GM23338 (cell line): ENCODE measurements around the gene SYP. TPM values are rescaled to one million over a fixed set of nuclear protein-coding genes. Genes with fewer than 3 reads are reported as not detected.

Source experiments
- ATAC-seq: fragments of 200-7000 bp; cut with Tn5 transposase; 3 replicates; pipeline ENCODE4 v1.9.1; 2020
- DNase-seq: peaks from one replicate; pipeline ENCODE4 v3.0.0-alpha.2; 2015; ENCODE audit warnings: low spot score
- H2AFZ ChIP-seq: fragments of 200-600 bp; sonication (generic); 2 replicates; pipeline ENCODE4 v1.8.0; 2016; ENCODE audit warnings: antibody characterized with exemption, mild to moderate bottlenecking, moderate library complexity
- H3F3A ChIP-seq: fragments of 200-600 bp; sonication (generic); replicated peaks from 2 replicates; pipeline ENCODE4 v1.8.0; 2017; ENCODE audit warnings: antibody characterized with exemption, mixed run types, low read depth
- H3K27ac ChIP-seq: fragments of 200-600 bp; sonication (generic); 2 replicates; pipeline ENCODE4 v1.6.1; 2016; ENCODE audit warnings: low read depth
- H3K27me3 ChIP-seq: fragments of 200-600 bp; sonication (generic); 2 replicates; pipeline ENCODE4 v1.8.0; 2016; ENCODE audit warnings: mild to moderate bottlenecking, mixed run types, moderate library complexity; ENCODE audit not compliant: insufficient read depth
- H3K36me3 ChIP-seq: fragments of 200-600 bp; sonication (generic); 2 replicates; pipeline ENCODE4 v1.8.0; 2016; ENCODE audit warnings: mild to moderate bottlenecking; ENCODE audit not compliant: insufficient read depth
- H3K4me1 ChIP-seq: fragments of 200-600 bp; sonication (generic); 2 replicates; pipeline ENCODE4 v1.8.0; 2016; ENCODE audit warnings: mild to moderate bottlenecking, moderate library complexity; ENCODE audit not compliant: insufficient read depth
- H3K4me2 ChIP-seq: fragments of 200-600 bp; sonication (generic); 2 replicates; pipeline ENCODE4 v1.7.1; 2017; ENCODE audit warnings: mixed run types
- H3K4me3 ChIP-seq: fragments of 200-600 bp; sonication (generic); 2 replicates; pipeline ENCODE4 v1.6.1; 2016; ENCODE audit warnings: mixed run types
- H3K79me2 ChIP-seq: fragments of 200-600 bp; sonication (generic); replicated peaks from 2 replicates; pipeline ENCODE4 v1.8.0; 2017; ENCODE audit warnings: mild to moderate bottlenecking; ENCODE audit not compliant: insufficient read depth
- H3K9me2 ChIP-seq: fragments of 200-600 bp; sonication (generic); 2 replicates; pipeline ENCODE4 v1.8.0; 2017; ENCODE audit not compliant: insufficient read depth
- H4K20me1 ChIP-seq: fragments of 200-600 bp; sonication (generic); replicated peaks from 2 replicates; pipeline ENCODE4 v1.8.0; 2017; ENCODE audit warnings: mild to moderate bottlenecking; ENCODE audit not compliant: insufficient read depth
- H3K27ac Mint-ChIP-seq: 2 replicates; pipeline ENCODE4 v1.8.0; 2020; ENCODE audit warnings: inconsistent platforms, mild to moderate bottlenecking, moderate library complexity, mixed read lengths
- H3K27me3 Mint-ChIP-seq: 3 replicates; pipeline ENCODE4 v1.8.0; 2022; ENCODE audit warnings: low read depth, mild to moderate bottlenecking, moderate library complexity, mixed read lengths, inconsistent platforms; ENCODE audit not compliant: insufficient read depth, poor library complexity
- H3K36me3 Mint-ChIP-seq: 3 replicates; pipeline ENCODE4 v1.8.0; 2021; ENCODE audit warnings: low read depth, mild to moderate bottlenecking, inconsistent platforms, moderate library complexity, mixed read lengths
- H3K4me1 Mint-ChIP-seq: 3 replicates; pipeline ENCODE4 v1.8.0; 2020; ENCODE audit warnings: mild to moderate bottlenecking, inconsistent platforms, mixed read lengths
- H3K4me3 Mint-ChIP-seq: 3 replicates; pipeline ENCODE4 v1.8.0; 2021; ENCODE audit warnings: moderate library complexity, mild to moderate bottlenecking, inconsistent platforms, mixed read lengths
- H3K9me3 Mint-ChIP-seq: 3 replicates; pipeline ENCODE4 v1.8.0; 2020; ENCODE audit warnings: moderate library complexity, mild to moderate bottlenecking, inconsistent platforms, mixed read lengths
- CTCF ChIP-seq, 2 experiments: fragments of 200-600 bp in 1 of 2; sonication (generic) in 1 of 2; conservative IDR thresholded peaks; 2 replicates each; pipeline versions ENCODE4 v1.5.1 to v1.6.1; 2016 to 2017; ENCODE audit warnings: antibody characterized with exemption in 2 of 2, low read depth in 2 of 2, mild to moderate bottlenecking in 2 of 2, moderate library complexity in 1 of 2
- ETS1 ChIP-seq: IDR thresholded peaks from 2 replicates; pipeline ENCODE4 v1.6.1; 2016; ENCODE audit warnings: antibody characterized with exemption
- EZH2 ChIP-seq: fragments of 200-600 bp; sonication (generic); IDR thresholded peaks from one replicate; pipeline ENCODE4 v1.8.0; 2017; ENCODE audit warnings: antibody characterized with exemption, mild to moderate bottlenecking, low read depth; ENCODE audit not compliant: unreplicated experiment
- EZH2phosphoT487 ChIP-seq: fragments of 200-600 bp; sonication (generic); IDR thresholded peaks from one replicate; pipeline ENCODE4 v1.8.1; 2018; ENCODE audit warnings: antibody characterized with exemption; ENCODE audit not compliant: unreplicated experiment
- JUNB ChIP-seq: IDR thresholded peaks from one replicate; pipeline ENCODE4 v1.6.1; 2016; ENCODE audit warnings: antibody characterized with exemption; ENCODE audit not compliant: unreplicated experiment
- NANOG ChIP-seq: IDR thresholded peaks from 2 replicates; pipeline ENCODE4 v1.6.1; 2016; ENCODE audit warnings: antibody characterized with exemption, borderline replicate concordance
- POLR2AphosphoS5 ChIP-seq: IDR thresholded peaks from 2 replicates; pipeline ENCODE4 v1.6.1; 2016; ENCODE audit warnings: antibody characterized with exemption, low read depth
- REST ChIP-seq: IDR thresholded peaks from one replicate; pipeline ENCODE4 v1.6.1; 2018; ENCODE audit warnings: antibody characterized with exemption; ENCODE audit not compliant: unreplicated experiment
- STAT1 ChIP-seq: IDR thresholded peaks from one replicate; pipeline ENCODE4 v1.6.1; 2016; ENCODE audit warnings: antibody characterized with exemption; ENCODE audit not compliant: unreplicated experiment
- ZNF114 ChIP-seq: fragments of 250-450 bp; sonication (Bioruptor Pico); IDR thresholded peaks from 2 replicates; pipeline ENCODE4 v1.5.0; 2020; ENCODE audit warnings: mild to moderate bottlenecking, moderate library complexity
- ZNF331 ChIP-seq: fragments of 250-450 bp; sonication (Bioruptor Pico); IDR thresholded peaks from 2 replicates; pipeline ENCODE4 v1.5.0; 2020; ENCODE audit warnings: low read depth, mild to moderate bottlenecking, moderate library complexity
- ZNF462 ChIP-seq: fragments of 250-450 bp; sonication (Bioruptor Pico); IDR thresholded peaks from 2 replicates; pipeline ENCODE4 v1.5.0; 2020; ENCODE audit warnings: mild to moderate bottlenecking, moderate library complexity
- polyA plus RNA-seq: library from polyadenylated mRNA; unstranded; fragments of >200 nt; fragmentation: Nextera tagmentation; extraction: Ambion mirVana; gene quantifications from 2 replicates; pipeline ENCODE4 v1.2.1, GENCODE V29; 2016
- total RNA-seq: library from RNA; depleted of rRNA; stranded (reverse); fragments of >200 nt; shearing (Covaris generic); gene quantifications from 2 replicates; pipeline ENCODE4 v1.2.3, GENCODE V29; 2014

Gene SYP
- total and polyA plus RNA-seq, 2 experiments from 2014 or later: 3.7 to 9.1 TPM

- Histone ChIP-seq H3K4me1 (no peaks in the 10 kb centered on the region), H3K27me3 (no peaks in the 10 kb centered on the region), H4K20me1 (no peaks in the 10 kb centered on the region), H2AFZ (no peak overlapping the region), H3F3A (no peaks in the 10 kb centered on the region), H3K27ac (no peak overlapping the region), H3K79me2 (no peaks in the 10 kb centered on the region), H3K36me3 (no peaks in the 10 kb centered on the region), H3K9me2 (no peaks in the 10 kb centered on the region), H3K4me2 (no peak overlapping the region), H3K4me3 (no peak overlapping the region)
- Mint-ChIP-seq H3K27me3 (peaks cover 14% of the 10 kb centered on the region), H3K4me1 (peaks cover 10% of the 10 kb centered on the region; the same call in 2 of the 3 replicates), H3K9me3 (no peaks in the 10 kb centered on the region), H3K36me3 (no peaks in the 10 kb centered on the region; the same call in 2 of the 3 replicates), H3K27ac (no peak overlapping the region), H3K4me3 (no peak overlapping the region)
- DNase-seq (peak; percentile 18), ATAC-seq (no peak)
- no peak for TF ChIP-seq NANOG
- no peak for TF ChIP-seq POLR2AphosphoS5
- no peak for TF ChIP-seq JUNB
- TF ChIP-seq REST: no peak
- TF ChIP-seq EZH2: no peak
- no peak for TF ChIP-seq ZNF331 (CRISPR knock-in tag)
- no peak for TF ChIP-seq STAT1
- no peak for TF ChIP-seq ZNF462 (CRISPR knock-in tag)
- TF ChIP-seq EZH2phosphoT487: no peak
- TF ChIP-seq ZNF114 (CRISPR knock-in tag): no peak
- TF ChIP-seq ETS1: no peak
- no peak for TF ChIP-seq CTCF (conservative IDR thresholded peaks at IDR 0.05; ENCODE audit: low read depth in 2 of 2)
Observed at GRCh38 chrX:49228185-49228584, 28.2 kb upstream of the SYP start.
